Panc1 (cell line): ENCODE measurements around the gene KRTAP5-1.

Source experiments
- POLR2AphosphoS5 ChIP-seq: IDR thresholded peaks from 2 replicates; pipeline ENCODE4 v1.6.1; 2012; ENCODE audit warnings: mild to moderate bottlenecking, low read depth, low read length, moderate library complexity
- REST ChIP-seq, 2 experiments: IDR thresholded peaks; 2 replicates each; pipeline ENCODE4 v1.6.1; 2011 to 2012; ENCODE audit warnings: low read depth in 2 of 2, control low read depth in 1 of 2, low read length in 1 of 2, mild to moderate bottlenecking in 1 of 2, moderate library complexity in 1 of 2; ENCODE audit not compliant: insufficient read depth in 1 of 2
- TCF7L2 ChIP-seq: IDR thresholded peaks from 2 replicates; pipeline ENCODE4 v1.6.1; 2011; ENCODE audit warnings: mild to moderate bottlenecking, low read depth, low read length, inconsistent platforms
- TF ChIP-seq, protein P1 (sequence below): fragments of 450-650 bp; IDR thresholded peaks from 2 replicates; pipeline ENCODE4 v1.5.1; 2017; ENCODE audit warnings: mild to moderate bottlenecking

DNA sequence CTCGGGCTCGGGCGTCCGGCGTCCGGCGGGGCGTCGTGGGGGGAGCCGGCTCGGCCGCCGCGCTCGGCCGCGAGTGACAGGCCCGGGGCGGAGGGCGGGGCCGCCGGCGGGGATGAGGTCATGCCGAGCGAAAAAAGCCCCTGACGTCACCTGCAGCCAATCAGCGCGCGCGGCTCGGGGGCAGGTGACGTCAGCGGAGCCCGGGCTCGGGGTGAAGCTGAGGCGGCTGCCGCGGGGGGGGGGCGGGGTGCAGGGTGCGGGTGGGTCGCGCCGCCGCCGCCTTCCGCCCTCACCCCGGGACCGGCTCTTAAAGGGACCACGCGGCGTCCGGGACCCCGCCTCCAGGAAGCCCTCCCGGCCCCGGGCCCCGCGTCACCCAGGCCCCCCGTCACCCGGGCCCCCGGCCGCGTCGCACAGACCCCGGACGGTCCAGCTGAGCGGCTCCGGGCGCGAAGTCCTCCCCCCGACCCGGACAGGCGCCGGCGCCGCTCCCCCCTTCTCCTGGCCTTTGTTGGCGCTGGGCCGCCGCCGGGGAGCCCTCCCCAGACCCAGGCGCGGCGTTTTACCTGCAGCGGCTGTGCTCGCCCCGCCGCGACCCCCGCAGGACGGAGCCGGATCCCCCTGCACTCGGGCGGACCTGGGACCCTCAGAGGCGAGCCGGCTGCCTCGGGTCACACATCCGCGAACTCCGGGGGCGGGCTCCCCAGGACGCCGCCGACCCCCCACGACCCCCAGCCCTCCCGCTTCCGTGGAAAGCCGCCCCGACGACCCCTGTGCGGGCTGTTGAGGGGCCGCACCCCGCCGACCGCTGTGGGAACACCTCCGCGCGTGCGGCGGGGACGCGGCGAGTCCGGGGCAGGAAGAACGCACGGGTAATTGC lies 12.6 kb downstream of the KRTAP5-1 start, which contains the start of gene DUSP8:
- no peak for TF ChIP-seq REST (IDR thresholded peaks at IDR 0.05; ENCODE audit: insufficient read depth in 1 of 2, low read depth in 2 of 2, low read length in 1 of 2)
- TF ChIP-seq, protein P1, sequence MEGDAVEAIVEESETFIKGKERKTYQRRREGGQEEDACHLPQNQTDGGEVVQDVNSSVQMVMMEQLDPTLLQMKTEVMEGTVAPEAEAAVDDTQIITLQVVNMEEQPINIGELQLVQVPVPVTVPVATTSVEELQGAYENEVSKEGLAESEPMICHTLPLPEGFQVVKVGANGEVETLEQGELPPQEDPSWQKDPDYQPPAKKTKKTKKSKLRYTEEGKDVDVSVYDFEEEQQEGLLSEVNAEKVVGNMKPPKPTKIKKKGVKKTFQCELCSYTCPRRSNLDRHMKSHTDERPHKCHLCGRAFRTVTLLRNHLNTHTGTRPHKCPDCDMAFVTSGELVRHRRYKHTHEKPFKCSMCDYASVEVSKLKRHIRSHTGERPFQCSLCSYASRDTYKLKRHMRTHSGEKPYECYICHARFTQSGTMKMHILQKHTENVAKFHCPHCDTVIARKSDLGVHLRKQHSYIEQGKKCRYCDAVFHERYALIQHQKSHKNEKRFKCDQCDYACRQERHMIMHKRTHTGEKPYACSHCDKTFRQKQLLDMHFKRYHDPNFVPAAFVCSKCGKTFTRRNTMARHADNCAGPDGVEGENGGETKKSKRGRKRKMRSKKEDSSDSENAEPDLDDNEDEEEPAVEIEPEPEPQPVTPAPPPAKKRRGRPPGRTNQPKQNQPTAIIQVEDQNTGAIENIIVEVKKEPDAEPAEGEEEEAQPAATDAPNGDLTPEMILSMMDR: no peak
- TF ChIP-seq POLR2AphosphoS5: no peak
- TF ChIP-seq TCF7L2: no peak
